Head of caudate nucleus (tissue), 42 donors: ENCODE measurements around the gene TMPRSS4.

Experiments used
- DNase-seq, 42 donors: peaks; one replicate each; pipeline versions ENCODE4 v3.0.0 to v3.0.0-alpha.2; 2020 to 2021; ENCODE audit warnings: mixed read lengths in 7 of 42
- intact Hi-C: fragments of 100-400 bp; cut with DNase I; formaldehyde crosslinking; loops from one replicate; pipeline ENCODE4 v1.15.0; 2022

TMPRSS4 gene

DNA sequence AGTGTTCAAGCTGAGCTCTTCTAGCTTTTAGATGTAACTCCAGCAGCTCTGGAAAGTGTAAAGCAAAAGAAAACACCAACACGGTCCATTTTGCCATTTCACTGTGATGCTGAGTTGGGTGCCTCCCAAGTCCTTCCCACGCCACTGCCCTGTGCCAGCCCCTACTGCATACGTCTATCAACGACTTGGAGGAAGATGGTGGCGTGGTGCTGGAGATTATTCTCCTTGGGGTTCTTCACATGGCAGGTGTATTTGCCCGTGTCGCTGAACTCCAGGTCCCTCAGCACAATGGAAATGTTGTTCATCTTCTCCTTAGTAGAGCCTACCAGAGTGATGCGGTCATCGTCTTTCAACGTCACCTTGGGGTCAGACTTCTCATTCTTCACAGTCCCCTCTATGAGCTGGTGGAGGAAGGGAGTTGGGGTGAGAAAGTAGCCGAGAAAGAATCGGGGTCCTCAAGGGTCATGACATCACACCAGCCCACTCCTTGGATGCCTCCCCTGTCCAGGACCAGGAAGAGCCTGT, 66.8 kb downstream of the TMPRSS4 start:
- intact Hi-C loops = loop anchor here (10.0 kb wide), 1 partner anchor 211 kb away; the partner anchor contains the start of gene UBE4A
- peak in 2 of 42 donors; percentile 16 to 21 for DNase-seq

DNA sequence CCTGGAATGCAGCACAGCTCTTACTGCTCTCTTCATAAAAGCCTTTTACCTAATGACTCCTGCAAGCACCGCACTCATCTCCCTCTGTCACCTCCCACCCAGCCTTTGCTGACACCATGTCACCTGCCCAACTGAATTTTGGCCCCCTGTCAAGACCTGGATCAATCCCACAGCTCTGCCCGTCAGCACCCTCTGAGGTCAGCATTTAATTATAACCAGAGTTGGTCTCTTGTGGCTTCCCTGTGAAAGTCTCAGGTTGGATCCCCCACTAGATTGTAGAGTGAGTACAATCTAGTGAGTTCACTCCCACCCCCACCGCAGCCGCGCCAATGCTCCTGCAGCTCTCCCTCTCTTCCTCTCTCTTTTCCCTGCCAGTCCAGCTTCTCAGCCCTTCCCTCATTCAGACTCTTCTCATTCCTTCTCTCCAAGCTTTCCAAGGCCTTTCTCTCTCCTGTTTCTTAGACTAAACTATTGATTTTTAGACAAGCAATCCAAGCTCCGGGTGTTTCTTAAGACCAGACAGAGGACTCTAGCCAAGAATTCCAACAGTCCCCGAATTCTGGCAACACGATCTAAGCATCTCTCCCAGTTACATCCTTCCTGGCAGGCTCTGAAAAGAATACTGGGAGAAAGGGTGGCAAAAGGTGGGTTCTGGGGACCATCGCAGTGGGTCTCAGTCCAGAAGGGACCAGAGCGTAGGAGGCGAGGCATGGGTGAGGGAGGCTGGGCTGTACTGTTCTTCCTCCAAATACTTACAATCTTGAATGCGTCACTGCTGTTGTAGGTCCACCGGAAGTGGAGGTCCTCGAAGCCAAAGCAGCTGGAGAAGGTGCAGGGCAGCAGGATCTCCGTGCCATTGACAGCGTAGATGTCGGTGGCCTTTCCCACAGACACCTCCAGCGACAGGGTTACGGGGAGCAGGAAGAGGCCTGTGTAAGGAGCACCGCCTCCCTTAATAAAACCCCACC, 67.7 kb downstream of the TMPRSS4 start:
- peak in 14 of 42 donors; percentile 16 to 56 (median 41) for DNase-seq
- intact Hi-C loops = loop anchor here (10.0 kb wide), 1 partner anchor 210 kb away; the partner anchor contains the start of gene UBE4A

DNA sequence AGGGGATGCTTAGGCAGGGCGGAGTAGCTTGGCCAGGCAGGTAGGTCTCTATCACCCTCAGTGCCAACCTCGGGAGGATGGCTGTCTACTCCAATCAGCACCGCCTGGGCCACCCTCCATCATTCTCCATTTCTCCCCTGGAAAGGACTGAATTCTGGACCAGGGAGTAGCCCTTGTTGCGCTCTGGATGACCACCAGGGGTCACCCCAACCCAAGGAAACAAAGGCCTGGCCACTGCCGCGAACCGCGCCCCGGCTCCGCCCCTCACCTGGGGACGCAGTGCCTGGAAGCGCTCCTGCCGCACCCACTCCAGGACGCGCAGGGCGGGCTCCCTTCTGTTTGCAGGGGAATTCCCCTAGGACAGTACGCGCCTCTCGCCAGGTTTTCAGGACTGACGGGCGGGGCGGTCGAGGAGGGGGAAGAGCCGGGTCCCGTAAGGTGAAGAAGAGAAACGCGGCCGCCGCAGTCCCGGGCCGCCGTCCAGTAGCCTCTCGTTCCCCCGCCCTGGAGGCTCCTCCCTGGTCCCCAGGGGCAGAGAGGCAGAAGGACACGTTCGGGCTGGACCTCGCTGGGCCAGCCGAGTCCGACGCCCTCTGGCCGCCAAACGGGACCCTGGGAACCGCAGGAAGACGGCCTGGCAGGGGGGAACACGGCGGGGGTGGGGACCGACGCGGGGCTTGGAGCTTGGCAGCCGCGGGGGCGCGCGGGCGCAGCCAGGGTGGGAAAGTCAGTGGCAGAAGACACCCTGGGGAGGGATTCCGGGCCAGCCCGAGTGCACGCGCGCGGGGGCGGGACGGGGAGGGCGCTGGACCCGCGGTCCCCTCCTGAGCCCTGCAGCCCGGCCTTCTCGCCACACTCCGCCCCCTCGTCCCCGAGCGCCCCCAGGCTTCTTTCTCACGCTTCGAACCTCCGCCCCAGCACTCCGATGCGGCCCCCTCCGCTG, 68.7 kb downstream of the TMPRSS4 start:
- intact Hi-C loops = loop anchor here (10.0 kb wide), 1 partner anchor 209 kb away; the partner anchor contains the start of gene UBE4A

DNA sequence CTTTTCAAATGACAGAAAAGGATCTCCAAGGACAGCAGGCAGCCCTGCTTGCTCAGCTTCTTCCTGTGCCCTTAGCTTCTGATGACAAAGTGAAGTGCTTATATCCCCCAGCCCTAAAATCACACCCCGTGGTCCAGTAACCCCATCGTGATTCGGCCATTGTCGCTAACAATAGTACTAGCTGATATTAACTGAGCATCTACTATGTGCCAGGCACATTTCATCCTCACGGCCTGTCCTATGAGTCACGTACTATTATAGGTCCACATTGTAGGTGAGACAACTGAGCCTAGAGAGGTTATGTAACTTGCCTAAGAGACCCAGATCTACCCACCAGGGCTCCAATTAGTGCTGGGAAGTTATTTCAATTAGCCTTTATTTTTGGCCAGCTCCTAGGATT, 69.7 kb downstream of the TMPRSS4 start:
- DNase-seq = no peak
- intact Hi-C loops = loop anchor here (10.0 kb wide), 1 partner anchor 208 kb away; the partner anchor contains the start of gene UBE4A

More for the DNA sequence above, 68.7 kb downstream of the TMPRSS4 start:
- peak; percentile 67 to 93 (median 84) for DNase-seq

DNA sequence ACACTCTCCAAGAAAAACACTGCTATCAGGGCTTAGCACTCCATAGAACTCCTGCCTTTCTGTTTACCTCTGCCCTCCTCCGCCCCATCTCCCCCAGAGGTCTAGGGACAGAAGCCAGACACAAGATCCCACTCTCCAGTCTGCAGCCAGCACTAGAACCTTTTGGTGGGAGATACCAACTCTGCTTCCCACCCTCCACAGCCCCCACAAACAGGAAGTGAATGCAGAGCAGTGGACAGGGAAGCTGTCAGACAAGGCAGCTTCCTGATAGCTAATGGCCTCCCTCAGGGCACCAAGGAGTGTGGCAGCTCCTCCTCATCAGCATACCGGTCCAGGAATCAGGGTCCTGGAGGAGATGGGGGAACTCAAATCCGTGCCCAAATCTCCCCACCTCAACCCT, 70.6 kb downstream of the TMPRSS4 start:
- no peak for DNase-seq
- intact Hi-C loops = loop anchor here (10.0 kb wide), 1 partner anchor 207 kb away; the partner anchor contains the start of gene UBE4A

DNA sequence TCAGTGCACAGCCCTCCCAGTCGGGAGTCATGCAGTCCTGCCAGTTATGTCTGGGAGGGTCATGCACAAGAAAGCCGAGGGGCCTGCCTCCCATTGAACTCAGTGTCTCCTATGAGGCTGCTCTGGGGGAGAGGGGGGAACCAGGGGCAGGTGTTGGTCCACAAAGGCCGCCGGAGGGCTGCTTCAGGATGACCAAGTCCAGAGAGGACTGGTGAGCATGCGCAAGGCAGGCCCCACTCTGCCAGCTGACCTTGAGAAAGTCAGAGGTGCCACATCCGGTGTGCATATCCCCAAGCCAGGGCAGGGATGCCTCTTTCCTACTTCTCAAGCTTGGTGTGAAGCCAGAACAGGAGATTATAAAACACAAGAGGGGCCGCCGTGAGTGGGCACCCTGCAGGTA, 71.4 kb downstream of the TMPRSS4 start:
- intact Hi-C loops = loop anchor here (10.0 kb wide), 1 partner anchor 207 kb away; the partner anchor contains the start of gene UBE4A
- DNase-seq = no peak

DNA sequence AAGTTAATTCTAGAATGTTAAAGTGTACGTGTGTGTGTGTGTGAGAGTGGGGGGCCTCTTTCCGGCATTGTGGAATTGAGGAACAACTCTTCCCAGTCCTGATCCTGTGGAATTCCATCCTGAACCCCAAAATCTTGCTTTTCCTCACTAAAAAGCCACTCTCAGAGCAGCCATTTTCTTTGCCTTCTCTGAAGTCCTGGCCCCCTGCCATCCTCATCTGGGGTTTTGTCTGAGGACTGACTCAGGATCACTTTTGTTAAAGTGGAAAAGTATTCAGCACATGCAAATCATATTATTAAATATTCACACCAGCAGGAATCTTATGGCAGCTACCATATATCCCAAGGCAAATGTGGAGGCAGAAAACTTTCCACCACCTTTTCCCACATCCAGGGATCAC, 72.0 kb downstream of the TMPRSS4 start:
- intact Hi-C loops = loop anchor here (10.0 kb wide), 1 partner anchor 206 kb away; the partner anchor contains the start of gene UBE4A
- peak in 12 of 42 donors; percentile 36 to 70 (median 50) for DNase-seq

DNA sequence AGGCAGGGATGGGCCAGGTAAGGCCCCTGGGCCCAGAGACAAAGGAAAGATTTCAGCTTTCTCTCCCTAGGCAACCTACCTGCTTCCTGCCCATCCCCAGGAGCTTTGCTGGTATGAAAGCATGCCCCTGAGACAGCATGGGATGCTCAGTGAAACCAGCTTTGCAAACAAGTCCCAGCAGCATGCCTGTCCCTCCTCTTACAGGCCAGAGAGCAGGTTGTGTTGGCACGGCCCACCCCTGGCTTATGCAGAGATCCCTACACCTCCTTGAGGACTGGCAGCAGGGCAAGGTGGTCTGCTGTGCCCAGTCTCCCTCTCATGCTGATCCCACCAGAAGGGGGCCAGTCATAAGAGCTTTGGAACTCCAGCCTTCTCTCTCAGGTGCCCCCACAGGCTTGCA, 72.6 kb downstream of the TMPRSS4 start:
- intact Hi-C loops = loop anchor here (10.0 kb wide), 1 partner anchor 205 kb away; the partner anchor contains the start of gene UBE4A

DNA sequence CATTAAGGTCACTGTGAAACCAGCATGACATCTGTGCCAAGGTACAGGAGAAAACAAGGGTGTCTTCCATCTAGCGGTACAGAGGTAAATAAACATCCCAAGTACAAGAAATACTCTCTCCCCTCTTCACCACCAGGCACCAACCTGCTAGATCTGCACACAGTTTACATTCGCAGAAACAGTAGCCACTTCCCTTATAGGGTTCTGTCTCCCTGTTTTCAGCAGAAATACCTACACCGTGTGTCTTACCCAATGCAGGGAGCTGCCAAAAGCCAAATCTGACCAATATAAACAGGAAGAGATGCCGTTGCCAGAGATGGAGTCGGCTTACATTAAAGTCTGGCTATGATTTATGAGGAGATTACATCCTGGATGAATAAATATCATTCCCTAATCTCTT, 74.6 kb downstream of the TMPRSS4 start:
- no peak for DNase-seq
- intact Hi-C loops = no loop called here

More for the DNA sequence above, 72.6 kb downstream of the TMPRSS4 start:
- no peak for DNase-seq

DNA sequence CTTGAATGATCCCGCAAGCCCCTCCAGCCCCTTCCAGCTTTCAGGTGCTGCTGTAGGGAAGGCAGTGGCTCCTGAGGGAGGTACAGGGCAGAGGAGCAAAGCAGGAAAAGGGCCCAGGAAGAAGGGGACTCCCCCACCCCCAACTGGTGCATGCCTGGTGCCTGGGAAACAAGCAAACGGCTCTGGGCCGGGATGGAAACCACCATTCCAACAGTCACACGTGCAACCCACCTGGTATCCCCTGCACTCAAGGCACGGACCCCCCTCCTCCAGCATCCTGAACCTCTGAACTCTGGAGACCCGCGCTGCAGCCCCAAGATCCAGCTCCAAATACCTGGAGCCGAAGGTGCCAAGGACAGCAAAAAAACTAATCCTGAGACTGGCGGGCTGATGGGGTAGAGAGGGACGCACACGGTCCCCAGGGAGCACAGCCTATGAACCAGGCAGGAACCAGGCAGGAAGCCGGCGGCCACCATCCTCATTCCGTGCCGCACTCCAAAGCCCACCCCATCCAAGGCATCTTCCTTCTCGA, 75.2 kb downstream of the TMPRSS4 start:
- intact Hi-C loops = no loop called here
- peak in 2 of 42 donors; percentile 34 to 45 for DNase-seq

DNA sequence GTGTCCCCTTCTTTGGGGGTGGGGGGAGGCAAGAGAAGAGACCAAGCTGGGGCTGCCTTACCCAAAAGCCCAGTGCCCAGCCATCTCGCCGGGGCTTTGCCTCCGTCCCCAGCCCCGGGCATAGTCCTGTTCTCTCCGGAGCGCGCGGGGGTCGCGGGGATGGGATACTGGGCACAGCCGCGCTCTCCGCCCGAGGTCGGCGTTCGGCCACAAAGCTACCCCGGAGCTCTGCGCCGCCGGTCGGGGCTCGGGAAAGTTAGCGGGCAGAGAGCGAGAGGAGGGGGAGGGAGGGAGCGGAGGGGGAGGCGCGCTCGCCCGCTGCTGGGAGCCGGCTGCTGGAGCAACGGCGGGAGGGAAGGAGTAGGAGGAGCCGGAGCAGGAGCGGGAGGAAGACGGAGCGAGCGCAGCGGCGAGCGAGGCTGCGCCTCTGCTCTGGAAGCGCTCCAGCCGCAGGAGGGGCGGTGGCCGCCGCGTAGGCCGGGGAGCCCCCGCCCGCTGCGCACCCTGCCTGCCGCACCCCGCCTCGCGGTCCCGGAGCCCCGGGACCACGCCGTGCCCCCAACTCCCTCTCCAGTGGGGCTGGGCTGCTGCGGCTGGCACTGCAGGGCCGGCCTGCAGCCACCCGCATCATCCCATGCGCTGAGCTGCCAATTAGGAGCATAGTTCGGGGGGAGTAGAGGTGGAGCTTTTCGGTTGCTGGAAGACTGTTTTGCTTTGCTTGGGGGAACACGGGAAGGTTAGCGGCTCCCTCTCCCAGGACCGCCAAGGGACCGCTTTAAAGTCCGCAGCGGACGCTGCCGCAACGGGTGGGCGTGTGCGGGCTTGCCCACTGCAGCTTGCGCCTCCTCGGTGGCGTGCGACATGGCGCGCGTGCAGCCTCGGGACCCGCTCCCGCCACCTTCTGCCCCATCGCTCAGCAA, 75.9 kb downstream of the TMPRSS4 start, which contains the start of gene SCN4B:
TSS of gene SCN4B (minus strand) at position 272 of the 920 bp plus-strand sequence. CDS start at position 122, 150 bp downstream.
- intact Hi-C loops = no loop called here
- DNase-seq = peak in 41 of 42 donors; percentile 51 to 94 (median 78)

DNA sequence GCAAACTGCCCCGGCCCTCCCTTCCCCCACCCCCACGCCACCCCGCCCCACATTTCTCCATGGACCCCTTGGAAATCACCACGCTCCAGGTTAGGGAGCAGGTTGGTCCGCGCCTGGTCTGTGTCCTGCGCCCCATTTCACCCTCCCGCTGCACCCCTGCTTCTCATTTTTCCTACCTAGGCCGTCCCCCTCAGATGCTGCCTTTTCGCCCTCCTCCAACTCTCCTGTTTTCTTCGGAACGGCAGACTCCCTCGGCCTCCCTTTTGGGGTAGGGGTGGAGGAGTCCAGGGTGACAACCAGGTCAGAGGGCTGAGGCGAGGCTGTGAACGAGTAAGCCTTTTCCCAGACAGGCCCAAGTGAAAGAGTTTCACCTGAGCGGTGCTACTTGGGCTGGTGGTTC, 76.6 kb downstream of the TMPRSS4 start:
- DNase-seq = no peak
- intact Hi-C loops = no loop called here

DNA sequence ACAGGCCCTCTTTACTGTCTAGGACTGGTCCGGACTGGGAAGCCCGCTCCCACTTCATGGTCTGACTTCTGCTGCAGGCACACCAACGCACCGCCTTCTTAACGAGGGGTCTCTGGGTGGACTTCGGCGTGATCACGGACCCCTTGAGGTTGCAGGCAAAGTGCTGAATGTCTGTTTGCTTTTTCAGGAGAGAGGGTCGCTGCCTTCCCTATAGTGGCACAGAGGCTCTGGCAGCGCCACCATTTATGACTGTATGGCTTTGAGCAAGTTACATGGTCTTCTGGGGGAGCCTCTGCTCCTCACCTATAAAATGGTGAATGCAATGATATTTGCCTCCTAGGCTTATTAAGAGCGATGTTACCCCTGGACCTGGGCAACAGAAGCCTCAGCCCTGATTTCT, 77.1 kb downstream of the TMPRSS4 start:
- no peak for DNase-seq
- intact Hi-C loops = no loop called here

DNA sequence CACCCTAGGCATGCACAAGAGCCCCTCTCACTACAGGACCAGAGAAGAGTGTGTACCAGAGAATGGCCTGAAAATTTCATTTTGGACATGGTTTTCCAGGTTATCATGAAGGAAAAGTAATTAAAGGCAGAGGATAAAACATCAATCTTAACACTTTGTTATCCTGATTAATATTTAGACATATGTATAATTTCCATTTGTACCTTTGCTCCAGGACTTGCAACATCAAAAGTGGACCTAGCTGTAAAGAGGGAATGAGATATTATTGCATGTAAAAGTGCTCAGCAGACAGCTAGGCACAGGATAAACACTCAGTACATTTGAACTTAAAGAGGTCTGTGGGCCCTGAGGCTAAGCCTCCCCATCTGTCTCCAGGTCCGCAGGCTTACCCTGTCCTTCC, 77.8 kb downstream of the TMPRSS4 start:
- DNase-seq = no peak
- intact Hi-C loops = no loop called here

DNA sequence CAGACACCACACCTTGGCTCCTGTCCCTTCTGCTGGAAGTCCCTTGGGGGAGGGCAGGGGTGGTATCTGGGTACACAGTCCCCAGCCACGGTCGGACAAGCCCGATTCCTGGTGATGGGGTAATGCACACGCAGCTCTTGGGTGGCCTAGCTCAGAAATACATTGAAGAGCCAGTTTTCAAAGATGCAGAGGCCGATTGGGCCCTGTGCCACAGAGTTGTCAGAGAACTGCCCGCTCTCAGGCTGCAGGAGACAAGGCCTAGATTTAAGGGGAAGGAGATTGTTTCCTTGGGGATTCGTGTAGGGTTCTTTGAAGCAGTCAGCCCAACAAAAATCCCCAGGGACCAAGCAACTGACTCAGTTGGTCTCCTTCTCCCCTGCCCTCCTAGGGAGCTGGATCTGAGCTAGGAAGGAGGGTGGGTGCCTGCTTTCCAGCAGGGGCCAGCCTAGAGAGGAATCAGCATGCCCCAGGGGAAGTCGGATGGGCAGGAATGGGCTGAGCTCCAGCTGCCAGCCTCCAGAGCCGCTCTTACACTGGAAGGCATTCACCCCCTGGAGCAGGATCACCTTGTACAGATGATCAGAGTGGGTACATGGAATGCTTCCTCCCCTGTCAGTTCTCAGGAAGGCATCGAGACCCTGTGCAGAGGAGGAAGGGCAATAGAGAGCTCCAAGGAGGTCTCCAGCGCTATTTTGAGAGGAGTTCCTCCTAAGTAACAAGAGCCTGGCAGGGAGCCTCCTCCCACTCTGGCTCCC, 79.1 kb downstream of the TMPRSS4 start:
- intact Hi-C loops = no loop called here

DNA sequence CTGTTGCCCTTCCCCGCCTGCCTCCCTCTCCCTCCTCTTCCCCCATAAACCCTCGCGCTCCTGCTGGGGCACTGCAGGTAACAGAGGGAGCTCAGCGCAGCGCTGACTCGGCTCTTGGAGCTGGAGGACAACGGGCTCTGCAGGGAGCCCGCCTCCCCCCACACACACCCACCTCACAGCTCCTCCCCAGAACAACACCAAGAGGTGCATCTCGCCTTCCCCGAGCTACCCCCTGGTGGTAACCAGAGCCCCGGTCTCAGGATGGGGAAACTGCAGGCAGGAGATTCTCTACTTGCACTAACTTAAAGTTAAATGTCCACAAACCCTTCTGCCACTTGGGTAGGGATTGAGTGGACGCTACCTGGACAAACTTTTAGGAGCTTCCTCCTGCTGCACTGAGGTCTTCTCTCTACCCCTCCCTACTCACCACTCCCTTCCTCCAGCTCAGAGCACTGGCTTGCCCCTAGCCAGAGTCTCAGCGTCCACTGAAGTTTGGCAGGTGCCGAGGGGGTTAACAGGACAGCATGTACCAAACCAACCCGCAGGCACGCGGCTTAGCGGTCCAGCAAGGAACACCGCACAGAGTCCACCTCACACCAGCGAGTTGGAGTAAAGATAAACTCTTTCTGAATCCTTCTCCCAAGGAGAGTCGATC, 79.8 kb downstream of the TMPRSS4 start:
- intact Hi-C loops = no loop called here

More for the DNA sequence above, 79.1 kb downstream of the TMPRSS4 start:
- DNase-seq = no peak

More for the DNA sequence above, 79.8 kb downstream of the TMPRSS4 start:
- DNase-seq = peak in 37 of 42 donors; percentile 35 to 83 (median 62)
